Peyer's patch (tissue), 4 donors: ENCODE data around the gene GPR107.

Source experiments
- CTCF ChIP-seq, 6 experiments: fragments of 450-650 bp in 4 of 6; fragments of 200-600 bp in 2 of 6; sonication (generic) in 1 of 6; IDR thresholded peaks; one replicate each; pipeline ENCODE4 v1.5.1; 2017 to 2019; ENCODE audit warnings: antibody characterized with exemption in 6 of 6, mild to moderate bottlenecking in 3 of 6, moderate library complexity in 1 of 6
- POLR2A ChIP-seq, 2 donors: fragments of 450-650 bp; IDR thresholded peaks; one replicate each; pipeline ENCODE4 v1.5.1; 2017; ENCODE audit warnings: antibody characterized with exemption in 2 of 2, mild to moderate bottlenecking in 2 of 2, moderate library complexity in 2 of 2

- TF ChIP-seq POLR2A (IDR thresholded peaks at IDR 0.05) = no peak
- TF ChIP-seq CTCF (IDR thresholded peaks at IDR 0.05) = no peak
These were observed 19.1 kb upstream of the GPR107 start for GRCh38 chr9:130034570-130034969.
